A673 (cell line): ENCODE measurements around the gene VEGFB.

Experiments used
- EZH2 ChIP-seq: fragments of 200-600 bp; sonication (generic); IDR thresholded peaks from 2 replicates; pipeline ENCODE4 v1.6.1; 2017; ENCODE audit warnings: borderline replicate concordance, low read depth, mild to moderate bottlenecking, mixed read lengths, antibody characterized with exemption, low read length; ENCODE audit not compliant: poor library complexity, severe bottlenecking
- TF ChIP-seq, protein P1 (sequence below): fragments of 300-800, 200-600 bp; sonication (generic); conservative IDR thresholded peaks from 2 replicates; pipeline ENCODE4 v1.5.1; 2017; ENCODE audit warnings: low read depth, mild to moderate bottlenecking, antibody characterized with exemption, low read length, moderate library complexity, mixed read lengths

DNA sequence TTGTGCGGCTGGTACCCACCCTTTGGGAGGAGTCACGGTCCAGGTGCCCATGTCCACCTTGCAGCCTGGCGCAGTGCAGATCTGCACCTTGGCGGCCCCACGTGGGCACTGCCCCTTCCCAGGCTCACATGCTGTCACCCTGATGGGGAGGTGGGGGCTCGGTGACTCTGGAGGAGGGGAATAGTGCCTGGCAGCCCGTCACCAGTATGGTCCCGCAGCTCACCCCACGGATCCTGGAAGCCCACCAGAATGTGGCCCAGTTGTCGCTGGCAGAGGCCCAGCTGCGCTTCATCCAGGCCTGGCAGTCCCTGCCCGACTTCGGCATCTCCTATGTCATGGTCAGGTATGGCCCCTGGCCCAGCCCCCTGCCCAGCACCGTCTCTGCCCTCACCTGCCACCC lies 13.6 kb upstream of the VEGFB start:
- TF ChIP-seq, protein P1, sequence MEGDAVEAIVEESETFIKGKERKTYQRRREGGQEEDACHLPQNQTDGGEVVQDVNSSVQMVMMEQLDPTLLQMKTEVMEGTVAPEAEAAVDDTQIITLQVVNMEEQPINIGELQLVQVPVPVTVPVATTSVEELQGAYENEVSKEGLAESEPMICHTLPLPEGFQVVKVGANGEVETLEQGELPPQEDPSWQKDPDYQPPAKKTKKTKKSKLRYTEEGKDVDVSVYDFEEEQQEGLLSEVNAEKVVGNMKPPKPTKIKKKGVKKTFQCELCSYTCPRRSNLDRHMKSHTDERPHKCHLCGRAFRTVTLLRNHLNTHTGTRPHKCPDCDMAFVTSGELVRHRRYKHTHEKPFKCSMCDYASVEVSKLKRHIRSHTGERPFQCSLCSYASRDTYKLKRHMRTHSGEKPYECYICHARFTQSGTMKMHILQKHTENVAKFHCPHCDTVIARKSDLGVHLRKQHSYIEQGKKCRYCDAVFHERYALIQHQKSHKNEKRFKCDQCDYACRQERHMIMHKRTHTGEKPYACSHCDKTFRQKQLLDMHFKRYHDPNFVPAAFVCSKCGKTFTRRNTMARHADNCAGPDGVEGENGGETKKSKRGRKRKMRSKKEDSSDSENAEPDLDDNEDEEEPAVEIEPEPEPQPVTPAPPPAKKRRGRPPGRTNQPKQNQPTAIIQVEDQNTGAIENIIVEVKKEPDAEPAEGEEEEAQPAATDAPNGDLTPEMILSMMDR: no peak
- TF ChIP-seq EZH2: no peak
